Fibroblast of lung (primary cell): ENCODE measurements around the gene TSNAXIP1. TPM values are rescaled to one million over a fixed set of nuclear protein-coding genes. Genes with fewer than 3 reads are reported as not detected.

Source experiments
- DNase-seq, 2 donors: peaks; one replicate each; pipeline versions ENCODE4 v3.0.0 to v3.0.0-alpha.2; 2010; ENCODE audit warnings: low read depth in 2 of 2
- H2AFZ ChIP-seq: 2 replicates; pipeline ENCODE4 v1.5.1; 2012; ENCODE audit warnings: low read length, control low read depth, inconsistent platforms
- H3K27ac ChIP-seq: 2 replicates; pipeline ENCODE4 v1.5.1; 2011; ENCODE audit warnings: low read length, control low read depth; ENCODE audit not compliant: insufficient read depth
- H3K27me3 ChIP-seq: 2 replicates; pipeline ENCODE4 v1.5.1; 2011; ENCODE audit warnings: mild to moderate bottlenecking, low read length; ENCODE audit not compliant: control insufficient read depth, insufficient read depth
- H3K36me3 ChIP-seq: 2 replicates; pipeline ENCODE4 v1.5.1; 2011; ENCODE audit warnings: low read length; ENCODE audit not compliant: control insufficient read depth, insufficient read depth
- H3K4me1 ChIP-seq: 2 replicates; pipeline ENCODE4 v1.5.1; 2011; ENCODE audit warnings: low read length; ENCODE audit not compliant: control insufficient read depth, insufficient read depth; ENCODE audit errors: extremely low read depth
- H3K4me2 ChIP-seq: 2 replicates; pipeline ENCODE4 v1.5.1; 2011; ENCODE audit warnings: low read length, control low read depth; ENCODE audit not compliant: insufficient read depth; ENCODE audit errors: extremely low read depth
- H3K4me3 ChIP-seq, 4 experiments: fragments of 200-600 bp in 1 of 4; sonication (generic) in 1 of 4; replicated peaks in 1 of 4; 2 replicates each; pipeline ENCODE4 v1.5.1; 2011 to 2016; ENCODE audit warnings: low read length in 4 of 4, low read depth in 3 of 4, mild to moderate bottlenecking in 3 of 4, control low read depth in 2 of 4, inconsistent platforms in 1 of 4, mixed read lengths in 1 of 4; ENCODE audit not compliant: insufficient read depth in 1 of 4; ENCODE audit errors: control extremely low read depth in 1 of 4
- H3K79me2 ChIP-seq: 2 replicates; pipeline ENCODE4 v1.5.1; 2012; ENCODE audit warnings: mild to moderate bottlenecking, low read length, inconsistent platforms; ENCODE audit not compliant: control insufficient read depth, insufficient read depth
- H3K9ac ChIP-seq: 2 replicates; pipeline ENCODE4 v1.5.1; 2011; ENCODE audit warnings: mild to moderate bottlenecking, low read length, control low read depth; ENCODE audit not compliant: insufficient read depth
- H3K9me3 ChIP-seq: 2 replicates; pipeline ENCODE4 v1.5.1; 2012; ENCODE audit warnings: low read depth, low read length; ENCODE audit not compliant: control insufficient read depth, insufficient read depth
- H4K20me1 ChIP-seq: 2 replicates; pipeline ENCODE4 v1.5.1; 2011; ENCODE audit warnings: low read length; ENCODE audit not compliant: control insufficient read depth, insufficient read depth; ENCODE audit errors: extremely low read depth
- CTCF ChIP-seq, 2 donors: IDR thresholded peaks in 1 of 2; conservative IDR thresholded peaks in 1 of 2; 1 replicate in 1 of 2; 2 replicates in 1 of 2; pipeline ENCODE4 v1.5.1; 2011 to 2012; ENCODE audit warnings: low read length in 2 of 2, control low read depth in 1 of 2, inconsistent platforms in 1 of 2, low read depth in 1 of 2, mild to moderate bottlenecking in 1 of 2
- EZH2 ChIP-seq: IDR thresholded peaks from 2 replicates; pipeline ENCODE4 v1.5.1; 2012; ENCODE audit warnings: low read length, control low read depth, mild to moderate bottlenecking; ENCODE audit errors: missing control alignments
- polyA plus RNA-seq, 2 donors: library from polyadenylated mRNA; depleted of rRNA in 1 of 2; stranded (reverse) in 1 of 2; unstranded in 1 of 2; fragments of >200 nt; gene quantifications; 2 replicates each; pipeline ENCODE4 v1.2.1, GENCODE V29; 2011 to 2012; ENCODE audit warnings: missing spikeins in 1 of 2
- total RNA-seq: library from RNA; depleted of rRNA; stranded (reverse); fragments of >200 nt; gene quantifications from 2 replicates; pipeline ENCODE4 v1.2.1, GENCODE V29; 2014

Gene TSNAXIP1
- total and polyA plus RNA-seq, 2 donors (not counting 1 experiment from before 2014, with no cell fraction given): 0.45 to 1.2 TPM

DNA sequence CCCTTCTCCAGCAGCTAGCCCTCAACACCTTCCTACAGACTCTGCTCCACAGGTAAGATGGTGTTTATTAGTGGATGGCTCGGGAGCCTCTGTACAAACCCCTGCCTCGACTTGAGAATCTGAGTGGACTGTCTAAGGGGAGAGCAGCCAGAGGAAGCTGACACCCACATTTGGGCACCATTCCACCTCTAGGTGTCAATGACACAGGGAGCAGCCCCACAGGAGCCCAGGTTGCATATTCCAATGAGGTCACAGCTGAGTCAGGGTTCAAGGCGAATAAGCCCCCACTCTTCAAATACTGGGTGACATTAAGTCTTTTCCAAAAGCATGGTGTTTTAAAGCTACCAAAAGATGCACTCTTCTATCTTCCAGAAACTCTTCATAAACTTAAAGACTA lies 32.2 kb upstream of the TSNAXIP1 start:
- H3K79me2 ChIP-seq: no peaks in the 10 kb centered on the region
- H2AFZ ChIP-seq: no peak overlapping the region
- no peak for DNase-seq
- peaks cover 2% of the 10 kb centered on the region for H3K4me1 ChIP-seq
- H3K9ac ChIP-seq: no peak overlapping the region
- H4K20me1 ChIP-seq: no peaks in the 10 kb centered on the region
- TF ChIP-seq EZH2: no peak
- TF ChIP-seq CTCF (conservative IDR thresholded peaks at IDR 0.05 in 1 of 2, IDR thresholded peaks at IDR 0.05 in 1 of 2; ENCODE audit: low read depth in 1 of 2, low read length in 2 of 2): no peak
- H3K27me3 ChIP-seq: no peaks in the 10 kb centered on the region
- no peak overlapping the region for H3K27ac ChIP-seq
- H3K36me3 ChIP-seq: no peaks in the 10 kb centered on the region
- no peak overlapping the region for H3K4me3 ChIP-seq
- H3K4me2 ChIP-seq: no peak overlapping the region
- no peaks in the 10 kb centered on the region for H3K9me3 ChIP-seq

- Histone ChIP-seq H3K27me3 (no peaks in the 10 kb centered on the region), H4K20me1 (no peaks in the 10 kb centered on the region), H3K79me2 (no peaks in the 10 kb centered on the region), H3K4me2 (no peak overlapping the region), H3K4me1 (peaks cover 2% of the 10 kb centered on the region), H3K4me3 (no peak overlapping the region), H3K27ac (no peak overlapping the region), H3K36me3 (no peaks in the 10 kb centered on the region), H3K9me3 (no peaks in the 10 kb centered on the region), H3K9ac (no peak overlapping the region), H2AFZ (no peak overlapping the region)
- TF ChIP-seq EZH2 (no peak), CTCF (conservative IDR thresholded peaks at IDR 0.05 in 1 of 2, IDR thresholded peaks at IDR 0.05 in 1 of 2; ENCODE audit: low read depth in 1 of 2, low read length in 2 of 2) (no peak)
- DNase-seq: no peak
Observed at GRCh38 chr16:67775273-67775672, 31.4 kb upstream of the TSNAXIP1 start.

GRCh38 chr16:67779256-67780014 lies 27.3 kb upstream of the TSNAXIP1 start:
- H3K9me3 ChIP-seq: no peaks in the 10 kb centered on the region
- no peaks in the 10 kb centered on the region for H4K20me1 ChIP-seq
- no peak for TF ChIP-seq CTCF (conservative IDR thresholded peaks at IDR 0.05 in 1 of 2, IDR thresholded peaks at IDR 0.05 in 1 of 2; ENCODE audit: low read depth in 1 of 2, low read length in 2 of 2)
- TF ChIP-seq EZH2: no peak
- H2AFZ ChIP-seq: no peak overlapping the region
- H3K79me2 ChIP-seq: no peaks in the 10 kb centered on the region
- no peak for DNase-seq
- H3K4me1 ChIP-seq: no peaks in the 10 kb centered on the region
- no peaks in the 10 kb centered on the region for H3K36me3 ChIP-seq
- H3K9ac ChIP-seq: no peak overlapping the region
- H3K27me3 ChIP-seq: no peaks in the 10 kb centered on the region
- no peak overlapping the region for H3K4me3 ChIP-seq
- no peak overlapping the region for H3K4me2 ChIP-seq
- H3K27ac ChIP-seq: no peak overlapping the region
